NCI-H128 (cell line): ENCODE results near the gene TPCN2.

ENCODE experiments used
- DNase-seq: peaks from one replicate; lab custom pipeline; 2025; ENCODE audit not compliant: unreplicated experiment; lab: John Stamatoyannopoulos, UW

Gene TPCN2

DNA sequence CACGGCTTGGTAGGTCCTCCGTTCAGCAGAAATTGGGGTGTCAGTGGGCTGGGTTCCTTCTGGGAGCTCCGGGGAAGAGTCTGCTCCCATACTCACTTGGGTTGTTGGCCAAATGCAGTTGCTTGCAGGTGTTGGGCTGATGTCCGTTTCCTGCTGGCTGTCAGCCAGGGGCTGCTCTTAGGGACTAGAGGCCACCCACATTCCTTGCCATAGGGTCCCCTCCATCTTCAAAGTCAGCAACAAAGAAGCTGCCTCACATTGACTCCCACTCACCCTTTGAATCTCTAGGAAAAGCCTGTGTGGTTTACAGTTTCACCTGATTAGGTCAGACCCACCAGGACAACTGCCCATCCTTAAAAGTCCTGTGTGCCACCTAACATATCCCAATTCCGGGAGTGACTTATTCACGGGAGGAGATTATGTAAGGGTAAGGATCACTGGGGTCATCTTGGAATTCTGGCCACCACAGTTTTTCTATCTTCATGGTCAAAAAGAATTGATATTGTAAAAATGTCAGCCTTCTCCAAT is 43.0 kb downstream of the TPCN2 start:
- no peak for DNase-seq

DNA sequence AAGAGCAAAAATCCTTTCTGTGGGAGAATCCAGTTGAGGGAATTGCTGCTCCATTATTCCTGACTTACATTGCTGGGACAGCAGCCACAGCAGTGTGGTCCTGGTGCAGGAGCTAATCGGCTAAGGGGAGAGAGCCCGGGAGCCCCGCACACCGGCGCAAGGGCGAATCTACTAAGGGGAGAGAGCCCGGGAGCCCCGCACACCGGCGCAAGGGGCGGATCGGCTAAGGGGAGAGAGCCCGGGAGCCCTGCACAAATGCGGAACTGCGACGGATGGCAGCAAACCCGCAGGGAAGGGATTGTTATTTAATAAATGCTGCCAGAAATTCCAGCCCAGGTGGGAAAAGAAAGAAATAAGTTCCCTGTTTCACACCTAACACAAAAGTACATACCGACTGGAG is 43.5 kb downstream of the TPCN2 start:
- DNase-seq: no peak

DNA sequence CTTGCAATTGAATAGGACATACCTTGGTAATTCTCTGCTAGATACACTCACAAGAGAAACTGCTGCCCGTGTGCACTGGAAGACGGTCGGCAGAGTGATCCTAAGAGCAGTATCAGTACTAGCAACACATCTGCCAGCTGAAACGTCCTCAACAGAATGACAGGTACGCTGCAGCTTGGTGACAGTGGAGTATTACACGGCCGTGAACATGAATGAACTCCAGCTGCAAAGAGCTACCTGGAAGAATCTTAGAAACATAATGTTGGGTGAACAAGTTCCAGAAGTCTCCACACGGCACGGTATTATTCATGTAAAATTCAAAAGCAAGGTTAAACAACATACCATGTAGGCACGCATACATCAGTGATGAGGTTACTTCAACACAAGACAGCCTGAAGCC is 44.4 kb downstream of the TPCN2 start:
- no peak for DNase-seq

DNA sequence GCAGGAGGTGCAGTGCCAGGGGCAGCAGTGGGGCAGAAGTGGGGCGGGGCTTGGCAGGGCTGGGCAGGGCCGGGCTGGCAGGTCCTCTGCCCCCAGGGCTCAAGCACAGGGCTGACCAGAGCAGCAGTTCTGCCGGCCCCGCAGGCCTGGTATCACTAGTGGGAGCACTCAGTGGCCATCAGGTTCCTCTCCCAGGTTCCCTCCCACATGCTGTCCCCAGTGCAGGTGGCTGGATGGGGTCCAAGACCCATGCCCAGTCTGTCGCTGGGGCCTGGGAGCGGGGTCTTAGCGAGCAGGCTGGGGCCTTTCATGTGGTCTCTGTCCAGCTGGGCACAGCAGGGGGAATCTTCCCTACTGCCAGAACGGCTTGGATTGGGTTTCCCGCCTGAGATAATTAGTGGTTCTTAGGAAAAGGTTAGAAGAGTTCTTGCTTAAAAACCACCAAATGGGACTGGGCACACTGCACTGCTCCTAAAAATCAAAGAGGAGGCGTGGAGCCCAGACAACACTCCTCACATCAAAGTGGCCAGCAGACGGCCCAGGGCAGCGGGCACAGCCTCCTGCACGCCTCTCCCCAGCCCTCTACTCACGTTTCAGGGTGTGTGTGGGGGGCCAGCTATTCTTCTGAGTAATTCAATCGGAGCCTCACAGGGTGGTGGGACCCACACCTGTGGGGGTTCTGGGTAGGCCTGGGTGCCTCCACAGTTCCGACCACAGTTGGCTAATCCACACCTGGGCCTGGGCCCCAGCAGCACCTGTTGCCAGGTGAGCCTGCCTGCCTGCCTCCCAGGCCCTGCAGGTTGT is 45.6 kb downstream of the TPCN2 start:
- no peak for DNase-seq

DNA sequence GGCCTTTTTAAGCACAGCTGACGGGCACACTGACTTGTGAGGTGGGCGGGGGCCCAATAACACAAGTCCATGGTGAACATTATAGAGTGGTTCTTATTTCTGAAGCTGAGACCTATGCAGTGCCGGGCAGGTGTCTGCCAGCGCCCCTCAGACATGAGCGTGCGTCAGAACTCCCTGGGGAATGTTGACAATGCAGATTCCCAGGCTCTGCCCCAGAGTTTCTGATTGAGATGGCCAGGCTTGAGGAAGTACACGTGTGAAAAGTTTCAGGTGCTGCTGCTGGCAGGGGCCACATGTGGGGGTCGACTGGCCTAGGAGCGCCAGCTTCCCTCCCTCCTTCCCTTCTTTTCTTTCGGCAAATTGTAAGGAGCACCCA is 46.2 kb downstream of the TPCN2 start:
- DNase-seq: no peak

DNA sequence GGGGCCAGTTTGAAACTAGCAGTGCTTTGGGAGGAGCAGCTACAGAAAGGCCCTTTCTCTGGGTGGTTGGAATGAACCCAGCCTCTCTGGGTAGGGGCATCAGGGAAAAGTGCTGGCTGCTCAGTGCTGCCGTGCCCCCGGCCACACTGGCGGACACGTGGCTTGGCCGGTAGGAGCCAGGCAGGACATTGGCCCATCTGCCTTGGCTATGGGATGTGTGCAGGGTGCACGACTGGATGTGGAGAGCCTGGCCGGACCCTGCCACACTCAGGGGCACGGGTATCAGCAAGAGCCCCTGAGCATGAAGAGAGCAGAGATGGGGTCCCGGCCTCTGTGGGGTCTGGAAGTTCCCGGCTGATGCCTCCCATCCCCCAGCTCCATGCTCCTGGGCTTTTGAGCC is 46.6 kb downstream of the TPCN2 start:
- DNase-seq: no peak

DNA sequence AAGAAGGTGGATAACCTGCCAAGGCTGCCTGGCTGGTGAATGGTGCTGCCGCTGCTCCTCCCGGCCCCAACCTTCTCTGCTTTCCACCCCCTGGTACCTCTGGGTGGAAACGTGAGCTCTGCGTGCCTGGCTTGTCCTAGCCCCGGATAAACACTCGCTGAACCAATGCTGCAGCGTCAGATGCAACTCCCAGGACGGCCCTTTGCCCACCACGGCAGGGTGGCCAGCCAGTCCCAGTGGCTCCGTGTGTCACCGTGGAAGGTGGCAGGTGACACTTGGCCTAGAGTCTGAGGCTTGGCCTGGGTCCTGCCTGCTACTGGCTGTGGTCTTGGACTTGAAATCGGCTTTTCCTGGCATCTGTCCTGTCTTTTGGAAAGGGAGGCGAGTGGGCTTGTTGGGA is 47.7 kb downstream of the TPCN2 start:
- no peak for DNase-seq

DNA sequence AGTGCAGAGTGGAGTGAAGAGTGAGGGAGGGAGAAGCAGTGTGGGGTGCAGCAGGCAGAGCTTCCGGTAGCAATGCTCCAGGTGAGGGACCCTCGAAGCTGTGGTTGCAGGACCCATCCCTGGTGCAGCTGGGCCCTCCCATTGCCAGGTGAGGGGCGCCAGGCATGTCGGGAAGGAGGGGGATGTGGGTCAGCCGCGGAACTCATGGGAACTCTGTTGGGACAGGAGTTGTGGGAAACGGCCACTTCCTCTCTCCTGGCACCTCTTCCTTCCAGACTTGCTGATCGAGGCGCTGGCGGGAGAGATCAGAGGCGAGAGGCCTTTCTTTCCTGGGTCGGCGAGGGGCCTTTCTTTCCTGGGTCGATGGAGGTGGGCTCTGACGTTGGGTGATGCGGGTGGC is 48.5 kb downstream of the TPCN2 start:
- no peak for DNase-seq

DNA sequence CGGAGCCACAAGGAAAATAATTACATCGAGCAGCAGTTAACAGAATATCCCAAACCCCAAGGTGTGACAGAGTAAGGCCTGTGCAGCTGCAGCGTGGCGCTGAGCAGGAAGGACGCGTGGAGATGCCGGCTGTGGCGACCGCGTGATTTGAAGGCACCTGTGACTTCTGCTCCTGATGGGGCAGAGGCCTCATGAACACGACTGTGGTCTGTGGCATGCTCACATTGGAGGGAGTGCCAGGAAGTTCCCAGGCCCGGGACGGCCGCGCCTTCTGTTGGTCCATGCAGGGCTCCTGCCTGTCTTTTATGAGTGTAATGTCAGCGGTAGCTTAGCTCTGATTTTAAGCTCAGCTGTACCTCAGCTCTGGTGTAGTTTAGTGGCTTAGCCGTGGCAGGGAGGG is 50.4 kb downstream of the TPCN2 start:
- DNase-seq: no peak

DNA sequence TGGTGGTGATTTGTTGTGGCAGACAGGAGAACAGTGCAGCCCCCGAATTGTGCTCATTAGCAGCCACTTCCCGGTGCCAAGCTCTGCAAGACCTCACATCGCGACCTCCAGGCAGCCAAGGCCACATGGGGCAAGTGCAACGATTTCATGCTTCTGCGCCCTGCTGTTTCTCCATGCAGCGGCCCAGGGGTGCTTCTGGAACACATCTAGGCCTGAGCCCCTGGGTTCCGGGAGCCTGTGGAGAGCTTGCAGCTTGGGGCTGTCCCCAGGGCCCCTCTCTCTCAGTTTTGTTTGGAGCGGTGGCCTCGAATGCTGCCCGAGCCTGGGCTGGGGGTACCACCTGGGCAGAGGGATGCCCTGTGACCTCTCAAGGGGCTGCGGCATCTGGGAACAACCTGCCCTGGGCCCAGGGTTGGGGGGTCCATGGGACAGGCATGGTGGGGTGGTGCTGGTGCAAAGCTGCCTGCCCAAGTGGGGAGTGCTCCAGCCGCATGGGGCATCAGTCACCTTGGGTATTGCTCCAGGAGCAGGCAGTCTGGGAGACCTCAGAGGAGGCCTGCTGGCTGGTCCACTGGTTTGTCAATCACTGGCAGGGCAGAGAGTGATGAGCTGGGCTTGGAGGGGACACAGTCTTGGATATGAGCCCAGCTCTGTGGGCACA is 51.9 kb downstream of the TPCN2 start:
- DNase-seq: no peak

DNA sequence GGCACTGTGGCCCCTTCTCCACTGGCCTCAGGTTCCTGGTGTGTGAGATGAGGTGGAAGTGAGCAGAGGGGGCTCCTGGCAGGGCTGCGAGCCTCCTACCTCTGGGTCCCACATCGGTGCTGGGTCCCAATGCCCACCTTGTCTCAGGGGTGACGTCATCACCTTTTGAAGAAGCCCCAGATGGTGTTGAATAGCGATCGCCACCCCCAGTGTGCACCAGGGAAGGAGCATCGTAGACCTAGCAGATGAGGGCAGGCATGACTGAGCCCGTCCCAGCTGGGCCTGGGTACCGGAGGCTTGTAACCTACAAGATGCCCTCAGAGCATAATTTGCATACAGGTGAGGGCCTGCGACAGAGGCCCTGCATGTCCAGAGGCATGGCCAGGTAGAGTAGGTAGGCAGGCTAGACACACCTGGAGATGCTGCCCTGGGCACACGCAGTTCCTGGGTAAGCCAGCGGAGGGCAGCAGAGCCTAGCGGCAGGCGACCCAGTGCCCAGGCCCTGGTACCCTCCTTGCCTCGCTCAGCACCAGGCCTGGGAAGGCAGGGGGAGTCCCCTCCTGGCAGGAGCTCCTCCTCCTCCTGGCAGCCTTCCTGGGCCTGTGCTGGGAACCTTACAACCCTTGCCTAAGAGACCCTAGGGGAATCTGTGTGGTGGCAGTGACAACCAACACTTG is 52.5 kb downstream of the TPCN2 start:
- DNase-seq: peak; percentile 20

DNA sequence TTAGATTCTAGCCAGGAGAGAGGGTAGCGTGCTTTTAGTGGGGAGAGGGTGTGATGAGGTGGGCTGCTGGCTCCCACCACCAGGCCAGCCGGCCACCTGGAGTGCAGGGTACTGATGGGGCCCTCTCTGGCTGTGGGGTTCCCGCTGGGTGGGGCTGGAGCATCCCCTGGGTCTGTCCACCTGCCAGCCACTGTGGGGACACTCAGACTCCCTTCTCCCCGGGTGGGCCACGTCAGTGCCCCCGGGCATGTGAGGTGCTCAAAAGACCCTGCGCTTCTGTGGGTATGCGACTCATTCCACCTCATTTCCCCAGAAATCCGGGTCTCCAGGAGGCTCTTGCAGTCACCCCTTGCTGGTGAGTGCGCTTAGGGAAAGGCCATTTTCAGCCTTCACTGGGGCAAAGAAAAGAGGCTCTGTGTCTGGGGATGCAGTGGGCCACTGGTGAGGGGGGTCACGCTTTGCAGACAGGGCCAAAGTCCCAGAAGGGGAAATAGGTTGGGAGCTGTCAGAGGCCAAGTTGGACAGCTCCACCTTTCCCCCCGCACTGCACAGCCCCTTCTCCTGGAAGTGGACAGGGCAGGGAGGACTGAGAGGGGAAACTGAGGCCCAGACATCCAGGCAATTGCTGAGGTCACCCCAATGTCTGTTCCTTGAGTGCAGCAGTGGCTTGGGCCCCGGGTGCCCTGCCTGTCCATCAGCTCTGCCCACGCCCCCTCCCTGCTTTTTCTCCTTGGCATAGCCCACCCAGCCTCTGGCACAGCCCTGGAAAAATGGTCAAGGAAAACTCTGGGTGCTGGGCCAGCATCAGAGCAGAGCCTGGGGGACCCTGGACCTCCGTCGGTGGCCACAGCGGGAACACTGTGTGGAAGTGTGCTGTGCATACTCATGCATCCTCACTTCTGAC is 53.3 kb downstream of the TPCN2 start:
- no peak for DNase-seq

DNA sequence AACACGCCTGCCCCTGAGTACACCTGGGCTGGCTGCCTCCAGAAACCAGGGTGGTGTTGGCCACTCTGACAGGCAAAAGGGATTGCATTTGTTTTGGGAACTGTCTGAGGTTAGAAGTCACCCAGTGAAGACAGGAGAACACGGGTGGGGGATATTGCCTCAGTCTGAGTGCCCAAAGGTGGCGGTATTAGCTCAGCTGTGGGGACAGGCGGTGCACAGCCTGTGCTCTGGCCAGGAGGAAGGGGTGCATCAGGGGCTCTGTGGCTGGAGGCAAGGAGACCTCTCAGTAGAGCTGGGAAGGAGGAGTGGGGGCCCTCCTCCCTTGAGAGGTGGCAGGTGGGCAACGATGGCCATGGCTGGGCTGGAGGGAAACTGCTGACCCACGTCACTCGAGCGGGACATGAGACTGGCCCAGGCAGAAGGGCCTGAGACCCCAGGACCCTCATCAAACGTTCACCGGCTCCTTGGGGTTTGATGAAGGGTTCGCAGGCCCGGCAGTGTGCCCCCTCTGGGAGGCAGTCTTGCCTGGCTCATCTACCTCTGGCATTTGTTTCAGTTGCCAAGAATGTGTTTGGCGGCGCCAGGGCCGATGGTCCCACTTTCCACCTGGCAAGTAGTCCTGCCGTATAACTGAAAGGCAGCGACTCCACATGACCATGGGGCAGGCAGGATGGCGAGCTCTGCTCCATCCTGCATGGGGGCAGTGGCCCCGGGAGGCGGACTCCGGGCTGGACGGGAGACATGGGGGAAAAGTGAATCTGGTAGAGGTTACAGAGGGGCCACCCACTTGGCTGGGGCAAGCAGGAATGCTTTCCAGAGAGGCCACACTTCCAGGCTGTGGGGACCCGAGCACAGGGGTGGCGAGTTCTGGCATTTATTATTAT is 54.2 kb downstream of the TPCN2 start:
- DNase-seq: no peak

DNA sequence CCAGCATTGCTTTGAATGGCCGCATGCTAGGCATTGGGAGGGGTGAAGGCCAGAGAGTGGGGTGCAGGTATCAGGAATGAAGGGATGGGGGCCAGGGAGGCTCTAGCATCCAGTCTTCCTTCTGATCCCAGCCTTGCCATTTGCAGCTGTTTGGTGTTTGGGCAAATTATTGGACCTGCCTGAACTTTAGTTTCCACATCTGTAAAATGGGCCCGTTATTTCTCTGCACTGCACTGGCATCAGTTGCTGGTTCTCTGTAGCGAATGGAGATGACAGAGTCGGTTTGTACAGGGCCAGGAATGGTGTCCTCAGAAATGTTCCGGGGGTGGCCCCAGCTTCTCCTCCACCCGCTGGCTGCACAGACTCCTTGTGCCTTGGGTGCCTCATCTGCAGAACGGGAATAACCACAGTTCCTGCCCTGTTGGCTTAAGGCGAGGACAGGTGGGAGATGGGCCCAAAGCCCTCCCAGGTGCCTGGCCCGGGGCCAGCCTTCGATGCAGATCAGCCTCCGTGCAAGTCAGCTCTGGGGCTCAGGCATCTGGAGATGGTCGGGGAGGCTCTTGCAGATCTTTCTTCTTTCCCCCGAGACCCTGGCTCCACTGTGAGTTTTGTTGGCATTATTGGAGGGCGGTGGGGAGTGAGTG is 55.6 kb downstream of the TPCN2 start:
- no peak for DNase-seq

DNA sequence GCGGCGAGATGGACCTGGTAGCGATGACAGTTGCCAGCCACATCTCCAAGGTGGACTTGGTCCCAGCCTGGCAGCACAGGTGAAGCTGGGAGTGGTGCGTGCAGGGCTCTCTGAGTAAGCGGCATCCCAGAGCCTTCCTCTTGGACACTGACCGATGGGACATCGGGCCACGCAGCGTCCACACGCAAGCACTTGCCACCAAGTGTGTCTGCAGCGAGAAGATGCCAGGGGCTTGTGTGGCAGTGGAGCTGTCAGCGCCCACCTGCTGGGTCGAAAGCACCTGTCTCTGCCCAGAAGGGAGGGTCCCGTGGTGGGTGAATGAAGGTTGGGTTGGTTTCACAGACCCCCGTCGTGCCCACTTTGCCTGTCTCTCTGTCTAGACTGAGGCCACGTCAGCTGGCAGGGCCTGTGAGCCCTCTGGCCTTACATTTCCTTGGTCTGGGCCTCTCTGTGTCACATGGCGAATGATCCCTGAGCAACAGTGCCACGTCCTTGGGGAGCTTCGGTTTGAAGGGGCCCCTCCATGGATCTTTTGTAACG is 56.2 kb downstream of the TPCN2 start:
- no peak for DNase-seq

DNA sequence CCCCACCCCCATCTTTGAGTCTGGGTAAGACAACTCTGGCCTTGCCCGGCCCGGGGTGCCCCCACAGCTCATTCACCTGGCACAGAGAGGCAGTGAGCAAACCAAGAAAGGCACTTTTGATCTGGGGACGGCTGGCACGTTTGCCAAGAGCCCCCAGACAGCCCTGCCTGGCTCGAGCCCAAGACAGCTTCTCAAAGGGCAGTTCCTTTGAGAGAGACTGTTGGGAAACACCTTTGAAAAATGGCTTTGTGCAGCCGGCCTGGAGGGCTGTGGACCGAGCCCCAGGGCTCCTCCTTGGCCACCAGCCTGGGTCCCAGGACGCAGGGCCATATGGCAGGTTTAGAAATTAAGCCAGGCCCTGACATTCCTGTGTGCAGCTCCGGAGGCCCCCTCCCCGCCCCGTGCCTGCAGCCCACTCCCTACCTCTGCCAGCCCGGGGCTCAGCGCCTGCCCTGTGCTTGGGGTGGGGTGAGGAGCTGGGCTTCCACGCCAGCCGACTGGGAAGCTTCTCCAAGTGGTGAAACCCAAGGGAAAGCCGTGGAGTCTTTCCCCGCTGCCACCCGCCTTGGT is 56.8 kb downstream of the TPCN2 start:
- DNase-seq: no peak

DNA sequence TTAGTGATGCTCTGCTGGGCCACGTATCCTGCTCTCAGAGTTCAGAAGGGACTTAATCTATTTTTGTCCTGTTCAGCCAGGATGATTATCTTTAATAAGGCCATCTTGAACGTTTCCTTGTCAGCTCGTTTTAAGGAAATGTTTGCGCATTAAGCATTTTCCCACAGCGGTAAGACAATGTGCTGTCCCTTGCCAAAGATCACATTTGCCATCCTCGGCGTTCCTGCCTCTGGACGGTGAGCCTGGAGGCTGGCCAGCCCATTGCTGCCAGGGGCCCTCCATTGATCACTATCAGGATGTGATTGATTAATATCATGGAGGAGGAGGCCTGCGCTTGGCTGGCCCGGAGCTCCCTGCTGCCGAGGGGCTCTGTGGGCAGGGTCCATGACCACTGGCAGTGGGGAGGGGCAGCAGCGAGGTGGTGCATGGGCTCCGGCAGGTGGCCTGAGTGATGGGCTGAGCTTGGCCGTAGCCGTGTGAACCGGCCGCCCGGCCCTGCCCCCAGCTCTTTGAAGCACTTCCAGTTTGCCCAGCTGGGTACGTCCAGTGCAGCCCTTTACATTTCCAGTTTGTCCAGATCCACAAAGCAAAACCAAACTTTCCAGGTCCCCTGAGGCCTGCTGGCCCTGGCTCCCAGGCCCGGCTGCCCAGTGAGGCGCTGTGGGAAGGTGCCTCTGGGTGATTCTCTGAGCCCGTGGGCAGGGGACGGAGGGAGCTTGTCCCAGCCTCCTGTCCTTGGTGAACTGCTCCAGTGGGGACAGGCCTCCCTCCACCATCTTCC is 57.5 kb downstream of the TPCN2 start:
- no peak for DNase-seq

DNA sequence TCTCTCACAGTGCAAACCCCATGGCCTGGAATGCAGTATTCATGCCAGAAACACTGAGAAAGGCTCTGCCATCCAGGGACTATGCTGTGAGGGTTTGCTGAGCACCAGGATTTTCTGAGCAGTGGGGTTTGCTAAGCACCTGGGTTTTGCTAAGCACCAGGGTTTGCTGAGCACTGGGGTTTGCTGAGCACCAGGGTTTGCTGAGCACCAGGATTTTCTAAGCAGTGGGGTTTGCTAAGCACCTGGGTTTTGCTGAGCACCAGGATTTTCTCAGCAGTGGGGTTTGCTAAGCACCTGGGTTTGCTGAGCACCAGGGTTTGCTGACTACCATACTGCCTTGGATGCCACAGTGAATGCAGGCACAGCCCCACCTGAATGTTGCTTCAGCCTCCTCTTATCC is 58.7 kb downstream of the TPCN2 start:
- no peak for DNase-seq
